GM12865 (cell line): ENCODE data around the gene HGD.

Experiments
- DNase-seq: peaks from one replicate; pipeline ENCODE4 v3.0.0; 2010; ENCODE audit warnings: low read depth
- H3K4me3 ChIP-seq: 2 replicates; pipeline ENCODE4 v1.5.1; 2011; ENCODE audit warnings: mild to moderate bottlenecking, low read depth, low read length, control low read depth
- TF ChIP-seq, protein P1 (sequence below): IDR thresholded peaks from 2 replicates; pipeline ENCODE4 v1.5.1; 2011; ENCODE audit warnings: low read length, control low read depth, low read depth, inconsistent platforms; ENCODE audit not compliant: insufficient read depth; ENCODE audit errors: missing control alignments

The HGD gene

DNA sequence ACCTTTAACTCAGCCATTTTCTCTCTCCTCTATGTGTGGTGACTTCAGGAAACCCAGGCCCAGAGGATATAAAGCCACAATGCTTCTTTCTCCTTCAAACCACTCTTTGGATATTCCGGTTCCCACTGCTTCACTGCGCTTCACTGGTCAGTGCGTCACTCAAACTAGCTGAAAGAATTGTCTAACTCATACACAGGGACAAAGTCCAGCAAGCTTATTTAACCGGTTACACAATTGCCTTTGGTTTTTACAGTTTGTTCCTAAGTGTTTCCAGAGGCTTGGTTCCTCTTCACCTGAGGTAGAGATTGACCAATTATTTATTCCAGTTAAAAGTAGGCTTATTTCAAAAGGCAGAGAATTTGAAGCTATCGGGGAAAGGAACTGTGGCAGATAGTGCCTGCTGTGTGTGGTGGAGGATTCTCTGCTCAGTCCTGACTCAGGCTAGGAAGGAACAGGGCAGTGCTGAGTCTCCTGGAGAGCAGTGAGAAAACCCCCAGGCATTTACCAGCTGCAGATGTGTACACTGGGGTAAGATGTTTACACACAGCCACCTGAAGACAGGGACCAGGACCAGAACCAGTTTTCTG lies at the start of gene HGD:
HGD (minus strand) TSS at position 145 of the 587 bp plus-strand sequence; CDS start at position 17, 128 bp downstream.
- no peak within 1 kb of the TSS for H3K4me3 ChIP-seq
- TF ChIP-seq, protein P1, sequence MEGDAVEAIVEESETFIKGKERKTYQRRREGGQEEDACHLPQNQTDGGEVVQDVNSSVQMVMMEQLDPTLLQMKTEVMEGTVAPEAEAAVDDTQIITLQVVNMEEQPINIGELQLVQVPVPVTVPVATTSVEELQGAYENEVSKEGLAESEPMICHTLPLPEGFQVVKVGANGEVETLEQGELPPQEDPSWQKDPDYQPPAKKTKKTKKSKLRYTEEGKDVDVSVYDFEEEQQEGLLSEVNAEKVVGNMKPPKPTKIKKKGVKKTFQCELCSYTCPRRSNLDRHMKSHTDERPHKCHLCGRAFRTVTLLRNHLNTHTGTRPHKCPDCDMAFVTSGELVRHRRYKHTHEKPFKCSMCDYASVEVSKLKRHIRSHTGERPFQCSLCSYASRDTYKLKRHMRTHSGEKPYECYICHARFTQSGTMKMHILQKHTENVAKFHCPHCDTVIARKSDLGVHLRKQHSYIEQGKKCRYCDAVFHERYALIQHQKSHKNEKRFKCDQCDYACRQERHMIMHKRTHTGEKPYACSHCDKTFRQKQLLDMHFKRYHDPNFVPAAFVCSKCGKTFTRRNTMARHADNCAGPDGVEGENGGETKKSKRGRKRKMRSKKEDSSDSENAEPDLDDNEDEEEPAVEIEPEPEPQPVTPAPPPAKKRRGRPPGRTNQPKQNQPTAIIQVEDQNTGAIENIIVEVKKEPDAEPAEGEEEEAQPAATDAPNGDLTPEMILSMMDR = no peak
- DNase-seq = no peak

DNA sequence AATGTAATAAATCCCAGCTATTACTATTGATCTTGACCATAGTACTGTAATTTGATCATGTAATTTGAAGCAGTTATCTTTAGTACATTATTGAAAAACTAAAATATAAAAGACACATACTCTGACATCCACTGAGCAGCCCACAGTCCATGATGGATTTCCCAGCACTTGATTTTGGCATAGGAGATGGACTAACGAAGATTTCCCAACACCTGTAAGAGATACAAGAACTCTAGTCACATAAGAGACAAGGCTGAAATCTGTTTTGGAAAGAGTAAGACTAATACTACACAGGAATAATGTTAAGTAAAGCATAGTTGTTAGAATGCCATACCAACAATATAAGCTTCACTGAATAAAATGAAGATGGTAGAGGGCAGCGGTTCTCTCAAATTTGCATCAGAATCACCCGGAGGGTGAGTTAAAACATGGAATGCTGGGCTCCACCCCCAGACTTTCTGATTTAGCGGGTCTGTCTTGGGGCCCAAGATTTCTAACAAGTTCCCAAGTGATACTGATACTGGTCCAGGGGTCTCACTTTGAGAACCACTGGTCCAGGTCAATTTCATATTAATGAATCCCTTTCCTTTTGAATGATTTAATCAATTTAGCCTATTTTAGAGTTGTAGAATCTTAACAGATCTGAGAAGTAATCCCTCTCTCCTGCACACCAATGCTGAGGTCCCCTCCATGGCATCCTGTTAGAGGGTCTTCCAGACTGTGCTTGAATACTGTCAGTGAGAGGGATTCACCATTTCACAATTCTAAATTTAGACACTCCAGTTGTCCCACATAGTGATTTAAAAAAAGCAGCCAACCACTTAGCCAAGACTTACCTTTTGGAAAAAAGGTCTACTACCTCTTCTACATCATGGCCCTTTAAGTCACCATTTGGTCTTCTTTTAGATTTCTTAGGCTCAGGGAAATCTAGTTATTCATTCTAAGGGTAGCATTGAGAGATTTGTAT lies 48.8 kb upstream of the HGD start:
- DNase-seq = no peak
- TF ChIP-seq, protein P1 = no peak
- H3K4me3 ChIP-seq = no peak overlapping the region

- DNase-seq = no peak
- no peak overlapping the region for H3K4me3 ChIP-seq
- TF ChIP-seq, protein P1 = no peak
Measured at GRCh38 chr3:120726791-120727190, 44.8 kb upstream of the HGD start.

DNA sequence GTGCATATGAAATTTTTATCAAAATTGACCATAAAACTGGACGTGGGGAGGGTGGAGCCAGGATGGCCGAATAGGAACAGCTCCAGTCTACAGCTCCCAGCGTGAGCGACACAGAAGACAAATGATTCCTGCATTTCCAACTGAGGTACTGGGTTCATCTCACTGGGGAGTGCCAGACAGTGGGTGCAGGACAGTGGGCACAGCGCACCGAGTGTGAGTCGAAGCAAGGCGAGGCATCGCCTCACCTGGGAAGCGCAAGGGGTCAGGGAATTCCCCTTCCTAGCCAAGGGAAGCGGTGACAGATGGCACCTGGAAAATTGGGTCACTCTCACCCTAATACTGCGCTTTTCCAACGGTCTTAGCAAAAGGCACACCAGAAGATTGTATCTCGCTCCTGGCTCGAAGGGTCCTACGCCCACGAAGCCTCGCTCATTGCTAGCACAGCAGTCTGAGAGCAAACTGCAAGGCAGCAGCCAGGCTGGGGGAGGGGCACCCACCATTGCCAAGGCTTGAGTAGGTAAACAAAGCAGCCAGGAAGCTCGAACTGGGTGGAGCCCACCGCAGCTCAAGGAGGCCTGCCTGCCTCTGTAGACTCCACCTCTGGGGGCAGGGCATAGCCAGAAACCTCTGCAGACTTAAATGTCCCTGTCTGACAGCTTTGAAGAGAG lies 37.3 kb upstream of the HGD start:
- peak; percentile 39 for DNase-seq
- peak overlapping the region; percentile 33 for H3K4me3 ChIP-seq

GRCh38 chr3:120713262-120713661 lies 31.2 kb upstream of the HGD start:
- TF ChIP-seq, protein P1 = no peak
- DNase-seq = no peak
- H3K4me3 ChIP-seq = no peak overlapping the region

- no peak overlapping the region for H3K4me3 ChIP-seq
- TF ChIP-seq, protein P1 = no peak
- DNase-seq = no peak
Measured at GRCh38 chr3:120710369-120710768, 28.3 kb upstream of the HGD start.

DNA sequence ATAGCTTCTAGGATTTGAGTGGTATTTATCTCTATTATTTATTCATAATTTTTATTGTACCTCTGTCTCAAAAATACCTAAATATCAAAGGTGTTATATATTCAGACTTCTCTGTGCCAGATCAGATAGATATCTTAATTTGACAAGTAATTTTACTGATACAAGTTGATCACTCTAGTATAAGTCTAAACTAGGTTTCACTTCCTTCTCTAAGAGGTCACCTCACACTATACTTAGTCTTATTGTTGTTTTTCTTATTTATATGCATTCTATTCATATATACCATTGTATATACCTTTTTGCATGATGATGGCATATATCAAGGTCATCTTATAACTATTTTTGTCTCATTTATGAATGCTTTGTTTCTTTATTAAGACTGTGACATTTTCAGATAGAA lies 26.4 kb upstream of the HGD start:
- no peak overlapping the region for H3K4me3 ChIP-seq
- DNase-seq = no peak
- TF ChIP-seq, protein P1 = no peak
